HG03469 (cell line): ENCODE results near the gene CDK9.
"Not testable (repeated sequence)": the region's sequence is repeated elsewhere in the genome, so short reads cannot be mapped to it uniquely, and the experiment has no call there.

Experiments
- ATAC-seq: cut with Tn5 transposase; IDR thresholded peaks from one replicate; pipeline ENCODE4 v1.9.1; 2021; ENCODE audit warnings: mild to moderate bottlenecking, moderate library complexity, moderate number of reproducible peaks; ENCODE audit not compliant: unreplicated experiment

The CDK9 gene

GRCh38 chr9:127817881-127818434 is 32.1 kb downstream of the CDK9 start:
- no peak for ATAC-seq

DNA sequence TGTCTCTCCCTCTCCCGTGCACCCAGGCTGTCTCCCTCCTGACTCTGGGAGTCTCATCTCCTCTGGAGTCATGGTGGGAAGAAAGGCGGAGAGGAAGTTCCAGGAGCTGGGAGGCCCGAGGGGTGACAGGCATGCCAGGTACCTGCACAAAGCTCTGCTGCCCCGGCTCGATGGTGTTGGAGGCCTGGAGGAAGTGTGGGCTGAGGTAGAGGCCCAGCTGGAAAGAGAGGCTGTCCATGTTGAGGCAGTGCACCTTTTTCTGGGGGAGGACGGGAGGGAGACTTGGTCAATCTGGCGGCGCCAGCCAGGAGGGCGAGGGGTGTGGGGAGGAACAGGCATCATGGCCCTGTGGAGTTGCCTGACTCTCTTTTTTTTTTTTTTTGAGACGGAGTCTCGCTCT is 32.7 kb downstream of the CDK9 start:
- ATAC-seq = no peak

DNA sequence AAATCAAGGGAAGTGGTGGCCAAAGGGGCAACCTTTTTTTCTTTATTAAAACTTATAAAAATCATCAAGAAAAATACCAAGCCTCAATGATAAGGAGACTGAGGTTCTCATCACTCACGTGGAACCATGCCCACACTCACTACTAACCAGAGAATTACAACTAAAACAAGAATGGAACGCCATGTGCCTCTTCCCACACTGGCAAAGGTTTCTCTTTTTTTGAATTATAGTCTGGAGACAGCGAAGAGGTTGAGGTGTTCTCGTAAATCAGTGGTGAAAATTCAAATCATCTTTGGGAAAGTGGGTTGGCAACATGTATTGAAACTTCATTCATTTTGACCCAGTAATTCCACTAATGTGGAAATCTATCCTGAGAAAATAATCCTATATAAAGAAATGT is 36.3 kb downstream of the CDK9 start:
- no peak for ATAC-seq

- ATAC-seq = no peak
Observed at GRCh38 chr9:127825319-127826051, 39.7 kb downstream of the CDK9 start.

- no peak for ATAC-seq
Observed at GRCh38 chr9:127826253-127826913, 40.5 kb downstream of the CDK9 start.

GRCh38 chr9:127828262-127829031 is 42.6 kb downstream of the CDK9 start:
- ATAC-seq = no peak

DNA sequence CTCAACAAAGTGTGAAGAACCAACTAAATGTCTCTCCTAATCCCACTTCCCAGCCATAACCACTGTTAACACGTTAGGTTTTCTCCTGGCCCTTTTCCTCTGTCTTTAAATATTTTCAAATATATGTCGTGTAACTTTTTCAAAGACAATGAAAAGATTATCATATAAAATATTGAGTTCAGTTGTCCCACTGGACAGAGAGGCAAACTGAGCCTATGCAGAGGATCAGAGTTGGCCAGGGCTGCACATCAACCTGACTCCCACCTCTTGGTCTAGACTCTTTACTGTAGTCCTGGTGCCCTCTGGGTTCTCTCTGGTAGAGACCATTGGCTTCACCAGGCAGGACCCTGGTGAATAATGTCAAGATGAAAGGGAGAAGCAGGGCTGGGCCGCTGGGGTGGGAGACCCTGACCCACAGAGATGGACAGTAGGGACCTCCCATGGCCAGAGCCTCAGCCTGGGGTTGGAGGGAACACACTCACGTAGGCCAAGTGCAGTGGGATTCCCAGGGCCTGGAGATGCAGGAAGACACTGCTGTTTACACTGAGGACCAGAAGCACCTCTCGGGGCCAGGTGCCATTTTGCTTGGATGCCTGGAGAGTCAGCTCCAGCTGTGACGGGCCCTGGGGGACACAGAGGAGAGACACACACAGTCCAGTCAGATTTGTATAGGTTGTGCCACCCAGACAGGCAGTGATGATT is 43.5 kb downstream of the CDK9 start:
- ATAC-seq = no peak

- ATAC-seq = no peak
Observed at GRCh38 chr9:127832248-127832647, 46.4 kb downstream of the CDK9 start.

DNA sequence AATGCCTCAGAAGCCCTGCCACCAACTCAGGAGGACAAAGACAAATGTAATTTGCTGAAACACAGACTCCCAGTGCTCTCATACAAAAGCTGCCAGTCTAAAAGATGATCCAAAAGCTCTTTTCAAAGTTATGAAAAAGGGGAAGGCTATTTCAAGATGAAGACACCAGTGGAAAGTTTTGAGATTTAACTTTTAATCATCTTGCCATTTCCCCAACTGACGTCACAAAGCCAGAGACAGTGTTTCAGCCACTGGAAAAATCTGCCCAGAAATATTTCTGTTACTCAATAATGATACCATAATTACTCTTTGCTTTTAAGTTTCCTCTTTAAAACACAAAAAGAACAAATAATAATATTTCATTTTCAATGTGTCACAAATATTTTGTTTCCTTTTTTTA is 47.7 kb downstream of the CDK9 start:
- no peak for ATAC-seq

DNA sequence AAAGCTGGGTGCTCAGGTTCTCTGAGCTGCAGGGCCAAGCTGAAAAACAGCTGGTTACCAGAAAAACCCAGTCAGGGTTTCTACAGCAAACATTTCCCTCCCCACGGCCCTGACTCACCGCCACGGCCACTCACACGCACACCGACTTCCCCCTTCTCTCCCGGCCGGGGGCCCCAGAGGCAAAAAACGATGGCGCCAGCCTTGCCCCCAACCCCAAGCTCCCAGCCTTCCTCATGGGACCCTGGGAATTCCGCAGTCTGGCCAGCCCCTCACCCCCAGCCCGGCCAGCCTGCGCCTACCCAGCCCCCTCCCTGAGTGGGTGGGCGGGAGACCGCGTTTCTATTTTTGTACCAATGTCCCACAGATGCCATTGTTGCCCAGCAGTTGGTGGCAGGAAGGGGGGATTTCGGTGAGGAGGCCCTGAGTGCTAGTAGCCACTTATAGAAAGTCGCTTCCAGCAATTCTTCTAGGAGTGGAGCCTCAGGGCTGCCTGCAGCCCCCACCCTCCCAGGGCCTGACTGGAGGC is 50.2 kb downstream of the CDK9 start:
- ATAC-seq = no peak

- ATAC-seq = not testable (repeated sequence)
Observed at GRCh38 chr9:127836561-127836960, 50.7 kb downstream of the CDK9 start.

DNA sequence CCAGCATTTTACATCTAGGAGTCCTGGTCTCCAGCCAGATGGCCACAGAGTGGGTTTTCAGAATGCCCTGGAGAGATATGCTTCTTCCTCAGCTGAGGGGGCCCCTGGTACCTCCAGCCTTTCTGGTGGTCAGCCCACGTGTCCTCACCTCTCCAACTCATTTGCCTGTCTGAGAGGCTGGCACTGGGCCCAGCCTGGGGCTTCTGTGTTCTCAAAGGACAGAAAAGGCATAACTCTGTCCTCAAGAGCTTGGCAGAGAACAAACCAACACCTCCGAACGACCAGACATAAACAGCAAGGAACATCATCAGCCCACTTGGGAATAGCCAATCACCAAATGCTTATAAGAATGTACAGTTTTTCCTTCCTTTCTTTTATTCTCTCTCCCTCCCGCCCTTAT is 51.5 kb downstream of the CDK9 start:
- no peak for ATAC-seq

DNA sequence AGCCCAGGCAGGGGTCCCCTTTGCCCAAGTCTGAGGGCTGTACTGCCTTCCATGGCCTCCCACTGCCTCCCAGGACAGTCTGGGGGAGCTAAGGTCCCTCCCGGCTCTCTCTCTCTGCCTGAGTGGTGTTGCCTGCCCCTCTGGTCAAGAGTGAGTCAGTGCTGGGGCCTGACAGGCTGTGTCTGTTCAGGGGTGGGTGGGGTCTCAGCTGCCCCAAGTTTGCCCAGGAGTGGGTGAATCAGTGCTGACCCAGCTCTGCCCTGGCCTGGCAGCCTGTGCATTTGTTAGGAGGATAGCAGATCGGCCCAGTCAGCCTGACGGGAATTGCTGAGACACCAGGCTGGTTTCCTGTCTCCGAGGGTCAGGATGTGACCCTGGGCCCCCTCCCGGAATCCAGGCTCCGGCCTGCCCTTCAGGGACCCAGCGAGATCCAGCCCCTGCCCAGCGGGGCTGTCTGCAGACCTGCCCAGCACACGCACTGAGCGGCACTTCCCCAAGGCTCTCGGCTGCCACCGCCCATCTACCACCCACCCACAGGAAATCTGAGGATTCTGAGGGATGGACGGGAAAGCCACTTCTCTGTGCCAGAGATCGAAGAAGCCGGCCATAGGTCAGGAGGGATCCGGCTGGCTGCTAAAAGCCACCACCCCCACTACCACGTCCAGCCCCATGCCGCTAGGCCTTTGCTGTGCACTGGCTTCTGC is 52.7 kb downstream of the CDK9 start:
- no peak for ATAC-seq
